UCSD-AML1 (cell line): ENCODE measurements around the gene CRTC1.
A peak's percentile ranks its signal among the peaks of the same experiment; 100 is the strongest.

ENCODE experiments used
- DNase-seq: peaks from one replicate; lab custom pipeline; 2025; ENCODE audit not compliant: unreplicated experiment; lab: John Stamatoyannopoulos, UW

CRTC1 gene

DNA sequence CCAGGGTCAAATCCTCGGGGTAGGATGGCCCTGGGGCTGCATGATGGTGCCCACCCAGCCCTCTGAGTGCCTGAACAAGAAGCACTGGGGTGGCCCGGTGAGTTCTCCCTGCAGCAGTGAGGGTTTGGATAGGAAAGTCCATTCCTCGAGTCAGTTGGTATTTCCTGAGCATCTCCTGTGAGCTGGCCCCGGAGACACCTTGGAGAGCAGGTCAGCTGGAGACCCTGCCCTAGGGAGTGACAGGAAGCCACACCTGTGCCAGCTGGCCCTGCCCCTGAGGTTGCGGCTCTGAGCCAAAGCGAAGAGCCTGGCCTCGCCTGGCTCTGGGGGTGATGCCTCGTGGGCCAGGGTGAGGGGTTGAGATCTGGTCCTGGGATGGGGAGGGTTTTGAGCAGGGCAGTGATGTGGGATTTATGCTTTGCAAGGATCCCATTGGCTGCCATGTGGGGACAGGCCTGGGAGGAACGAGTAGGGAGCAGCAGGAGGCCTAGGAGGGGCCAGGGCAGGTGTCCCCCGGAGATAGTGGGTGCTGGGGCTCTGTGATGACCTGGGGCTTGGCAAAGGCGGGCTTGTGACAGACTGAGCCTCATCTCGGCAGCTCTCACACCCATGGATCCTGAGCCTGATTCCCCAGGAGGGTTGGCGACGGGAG lies 16.0 kb downstream of the CRTC1 start:
- DNase-seq: no peak

GRCh38 chr19:18700501-18701249 lies 17.2 kb downstream of the CRTC1 start:
- peak; percentile 21 for DNase-seq

- no peak for DNase-seq
These were observed 17.7 kb downstream of the CRTC1 start for GRCh38 chr19:18701250-18701608.

- no peak for DNase-seq
These were observed 20.6 kb downstream of the CRTC1 start for GRCh38 chr19:18704054-18704453.

GRCh38 chr19:18704971-18705370 lies 21.5 kb downstream of the CRTC1 start:
- no peak for DNase-seq

GRCh38 chr19:18708452-18709231 lies 25.2 kb downstream of the CRTC1 start:
- DNase-seq: no peak

DNA sequence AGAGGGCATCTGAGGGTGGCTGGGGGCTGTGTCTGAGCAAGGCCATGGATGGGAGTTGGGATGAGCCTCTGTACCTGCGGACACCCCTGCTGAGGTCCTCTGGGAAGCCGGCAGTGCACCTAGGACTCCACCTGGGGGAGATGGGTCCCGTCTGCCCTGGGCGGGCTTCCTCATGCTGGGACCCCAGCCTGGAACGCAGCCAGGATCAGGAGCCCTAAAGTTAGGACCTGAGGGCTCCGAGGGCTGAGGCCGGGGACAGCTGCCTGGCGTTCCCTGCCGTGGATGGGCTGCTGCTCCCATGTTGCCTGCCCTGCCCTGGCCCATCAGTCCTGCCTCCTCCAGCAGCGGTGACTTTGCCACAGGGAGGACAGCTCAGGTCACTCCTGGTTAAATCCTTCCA lies 26.1 kb downstream of the CRTC1 start:
- DNase-seq: no peak

GRCh38 chr19:18710186-18710585 lies 26.7 kb downstream of the CRTC1 start:
- peak; percentile 50 for DNase-seq

- no peak for DNase-seq
These were observed 27.7 kb downstream of the CRTC1 start for GRCh38 chr19:18710996-18711751.

- no peak for DNase-seq
These were observed 28.4 kb downstream of the CRTC1 start for GRCh38 chr19:18711893-18712292.

DNA sequence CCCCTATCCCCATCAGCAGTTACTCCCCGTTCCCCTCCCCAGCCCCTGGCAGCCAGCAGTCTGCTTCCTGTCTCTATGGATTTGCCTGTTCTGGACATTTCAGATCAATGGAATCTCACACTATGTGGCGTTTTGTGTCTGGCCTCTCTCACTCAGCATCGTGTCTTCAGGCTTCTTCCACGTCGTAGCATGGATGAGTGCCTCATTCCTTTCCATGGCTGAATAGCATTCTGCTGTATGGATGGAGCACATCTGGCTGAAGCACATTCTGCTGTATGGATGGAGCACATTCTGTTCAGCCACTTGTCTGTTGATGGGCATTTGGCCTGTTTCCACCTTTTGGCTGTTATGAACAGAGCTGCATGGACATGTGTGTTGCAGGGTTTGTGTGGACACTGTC lies 29.5 kb downstream of the CRTC1 start:
- DNase-seq: no peak

DNA sequence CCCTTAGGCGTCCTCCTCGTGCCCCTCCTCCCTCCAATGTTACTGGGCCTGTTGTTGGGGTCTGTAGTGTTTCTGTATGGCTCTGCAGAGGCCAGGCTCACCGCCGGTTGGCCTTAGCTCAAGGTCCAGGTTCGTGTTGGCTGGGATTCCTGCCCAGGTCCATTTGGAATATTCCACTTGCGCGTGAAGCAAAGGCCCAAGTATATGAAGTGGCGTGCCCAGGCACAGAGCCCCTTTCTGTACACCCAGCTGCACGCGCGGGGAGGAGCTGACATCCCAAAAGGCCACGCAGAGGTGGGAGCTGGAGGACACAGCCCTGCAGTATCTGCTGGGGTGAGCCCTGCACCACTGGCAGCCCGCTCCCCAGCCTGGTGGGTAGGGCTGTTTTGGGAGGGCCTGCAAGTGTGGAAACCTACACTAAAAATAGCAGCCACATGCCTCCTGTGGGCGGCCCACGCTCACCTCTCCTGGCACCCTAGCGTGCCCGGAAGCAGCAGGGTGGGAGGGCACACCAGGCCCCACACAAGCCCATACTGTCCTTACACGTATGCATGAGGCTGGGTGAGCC lies 30.2 kb downstream of the CRTC1 start:
- no peak for DNase-seq

GRCh38 chr19:18715416-18715815 lies 31.9 kb downstream of the CRTC1 start:
- DNase-seq: no peak

- no peak for DNase-seq
These were observed 33.4 kb downstream of the CRTC1 start for GRCh38 chr19:18716857-18717256.

DNA sequence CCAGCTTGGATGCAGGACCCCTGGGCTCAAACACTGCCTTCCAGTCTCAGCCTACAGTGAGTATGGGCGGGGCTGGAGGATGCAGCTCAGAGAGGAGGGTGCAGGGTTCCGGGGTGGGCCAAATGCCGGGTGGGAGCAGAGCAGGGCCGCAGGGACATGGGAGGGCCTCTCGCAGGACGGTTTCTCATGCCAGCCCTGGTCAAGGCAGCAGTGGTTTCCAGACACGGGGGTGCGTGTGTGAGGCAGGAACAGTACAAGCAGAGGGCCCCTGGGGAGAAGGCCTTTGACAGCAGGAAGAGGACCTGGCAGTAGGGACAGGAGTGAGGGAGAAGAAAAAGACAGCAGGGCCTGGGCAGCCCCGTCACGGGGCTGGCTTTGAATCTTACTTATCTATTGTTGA lies 34.1 kb downstream of the CRTC1 start:
- no peak for DNase-seq

GRCh38 chr19:18718015-18718526 lies 34.6 kb downstream of the CRTC1 start:
- DNase-seq: no peak

- no peak for DNase-seq
These were observed 35.5 kb downstream of the CRTC1 start for GRCh38 chr19:18718846-18719458.

DNA sequence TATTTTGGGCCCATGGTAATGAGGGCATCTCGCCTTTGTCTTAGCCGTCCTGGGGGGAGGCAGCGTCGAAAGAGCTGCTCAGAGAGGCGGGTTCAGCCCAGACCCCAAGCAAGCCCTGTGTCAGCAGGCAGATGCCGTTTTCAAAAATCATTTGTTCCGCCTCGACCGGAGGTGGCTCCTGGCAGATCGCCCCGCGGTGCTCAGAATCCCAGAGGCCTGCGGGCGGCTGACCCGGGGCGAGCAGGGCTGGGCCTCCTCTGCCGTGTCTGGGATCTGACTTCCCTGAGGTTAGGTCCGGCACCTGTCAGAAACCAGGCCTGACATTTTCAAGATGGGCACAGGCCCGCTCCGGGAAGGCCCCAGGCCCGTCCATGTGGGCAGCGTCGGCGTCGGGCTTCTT lies 36.1 kb downstream of the CRTC1 start:
- DNase-seq: no peak

- DNase-seq: no peak
These were observed 40.4 kb downstream of the CRTC1 start for GRCh38 chr19:18723871-18724377.
